ENCODE measurements around the gene RTP3.

Gene RTP3

DNA sequence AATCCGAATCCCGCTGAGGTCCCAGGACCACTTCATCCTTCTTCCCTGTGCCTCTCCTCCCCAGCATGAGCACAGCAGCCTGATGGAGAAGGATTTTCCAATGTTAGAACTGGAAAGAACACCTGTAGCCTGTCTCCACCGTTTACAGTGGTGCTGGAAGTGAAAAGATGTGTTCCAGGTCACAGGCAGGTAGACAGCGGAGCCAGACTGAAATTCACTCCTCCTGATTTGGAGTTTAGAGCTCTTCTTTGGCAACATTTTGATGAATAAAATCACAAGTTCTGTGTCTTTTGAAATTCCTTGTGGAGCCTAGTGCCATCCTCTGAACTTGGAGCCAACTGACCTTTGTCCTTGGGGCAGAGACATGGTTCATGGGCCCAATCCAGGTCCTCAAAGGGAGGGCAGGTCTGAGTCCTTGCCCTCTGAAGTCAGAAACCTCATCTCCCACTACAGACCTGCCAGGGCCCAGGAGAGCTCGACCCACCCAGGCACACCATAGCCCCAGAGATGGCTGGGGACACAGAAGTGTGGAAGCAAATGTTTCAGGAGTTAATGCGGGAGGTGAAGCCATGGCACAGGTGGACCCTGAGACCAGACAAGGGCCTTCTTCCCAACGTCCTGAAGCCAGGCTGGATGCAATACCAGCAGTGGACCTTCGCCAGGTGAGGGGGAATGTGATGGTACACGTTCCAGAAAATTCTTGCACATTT is at the start of gene RTP3:
RTP3 (plus strand) TSS at position 421 of the 710 bp plus-strand sequence; CDS start at position 508, 87 bp downstream.
- Histone ChIP-seq H3K36me3 (ENCODE audit: control insufficient read depth, insufficient read depth, low read length) (no peaks in the 10 kb centered on the region), H3K27me3 (replicated peaks; ENCODE audit: control insufficient read depth, insufficient read depth, low read length) (no peaks in the 10 kb centered on the region), H3K4me3 (replicated peaks; ENCODE audit: low read depth, low read length) (no peak within 1 kb of the TSS)
- no peak for DNase-seq (ENCODE audit: extremely low read depth, insufficient read length)
- TF ChIP-seq, protein P1, sequence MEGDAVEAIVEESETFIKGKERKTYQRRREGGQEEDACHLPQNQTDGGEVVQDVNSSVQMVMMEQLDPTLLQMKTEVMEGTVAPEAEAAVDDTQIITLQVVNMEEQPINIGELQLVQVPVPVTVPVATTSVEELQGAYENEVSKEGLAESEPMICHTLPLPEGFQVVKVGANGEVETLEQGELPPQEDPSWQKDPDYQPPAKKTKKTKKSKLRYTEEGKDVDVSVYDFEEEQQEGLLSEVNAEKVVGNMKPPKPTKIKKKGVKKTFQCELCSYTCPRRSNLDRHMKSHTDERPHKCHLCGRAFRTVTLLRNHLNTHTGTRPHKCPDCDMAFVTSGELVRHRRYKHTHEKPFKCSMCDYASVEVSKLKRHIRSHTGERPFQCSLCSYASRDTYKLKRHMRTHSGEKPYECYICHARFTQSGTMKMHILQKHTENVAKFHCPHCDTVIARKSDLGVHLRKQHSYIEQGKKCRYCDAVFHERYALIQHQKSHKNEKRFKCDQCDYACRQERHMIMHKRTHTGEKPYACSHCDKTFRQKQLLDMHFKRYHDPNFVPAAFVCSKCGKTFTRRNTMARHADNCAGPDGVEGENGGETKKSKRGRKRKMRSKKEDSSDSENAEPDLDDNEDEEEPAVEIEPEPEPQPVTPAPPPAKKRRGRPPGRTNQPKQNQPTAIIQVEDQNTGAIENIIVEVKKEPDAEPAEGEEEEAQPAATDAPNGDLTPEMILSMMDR (IDR thresholded peaks at IDR 0.05; ENCODE audit: insufficient read depth, low read length, poor library complexity, severe bottlenecking): no peak

DNA sequence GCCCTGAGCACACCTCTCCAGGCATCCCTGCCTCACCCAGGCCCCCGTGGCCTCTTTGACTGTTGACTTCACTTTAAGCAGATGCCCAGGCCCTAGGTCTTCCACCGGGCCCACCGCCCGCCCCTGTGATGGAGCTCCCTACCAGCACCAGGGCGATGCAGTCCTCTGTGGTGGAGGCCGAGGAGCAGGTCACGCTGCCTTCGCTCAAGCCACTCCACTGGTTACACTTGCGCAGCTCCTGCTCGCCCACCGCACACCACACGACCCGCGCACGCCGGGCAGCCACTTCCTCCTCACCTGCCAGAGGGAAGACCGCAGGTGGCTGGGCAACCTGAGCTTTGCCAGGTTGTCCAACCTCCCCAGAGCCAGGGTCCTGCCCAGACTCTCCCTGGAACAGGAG is 49.1 kb upstream of the RTP3 start:
- H3K36me3 ChIP-seq (ENCODE audit: control insufficient read depth, insufficient read depth, low read length): no peaks in the 10 kb centered on the region
- no peak for DNase-seq (ENCODE audit: extremely low read depth, insufficient read length)
- H3K27me3 ChIP-seq (replicated peaks; ENCODE audit: control insufficient read depth, insufficient read depth, low read length): peaks cover 3% of the 10 kb centered on the region
- TF ChIP-seq, protein P1 (IDR thresholded peaks at IDR 0.05; ENCODE audit: insufficient read depth, low read length, poor library complexity, severe bottlenecking): no peak
- no peak overlapping the region for H3K4me3 ChIP-seq (replicated peaks; ENCODE audit: low read depth, low read length)

DNA sequence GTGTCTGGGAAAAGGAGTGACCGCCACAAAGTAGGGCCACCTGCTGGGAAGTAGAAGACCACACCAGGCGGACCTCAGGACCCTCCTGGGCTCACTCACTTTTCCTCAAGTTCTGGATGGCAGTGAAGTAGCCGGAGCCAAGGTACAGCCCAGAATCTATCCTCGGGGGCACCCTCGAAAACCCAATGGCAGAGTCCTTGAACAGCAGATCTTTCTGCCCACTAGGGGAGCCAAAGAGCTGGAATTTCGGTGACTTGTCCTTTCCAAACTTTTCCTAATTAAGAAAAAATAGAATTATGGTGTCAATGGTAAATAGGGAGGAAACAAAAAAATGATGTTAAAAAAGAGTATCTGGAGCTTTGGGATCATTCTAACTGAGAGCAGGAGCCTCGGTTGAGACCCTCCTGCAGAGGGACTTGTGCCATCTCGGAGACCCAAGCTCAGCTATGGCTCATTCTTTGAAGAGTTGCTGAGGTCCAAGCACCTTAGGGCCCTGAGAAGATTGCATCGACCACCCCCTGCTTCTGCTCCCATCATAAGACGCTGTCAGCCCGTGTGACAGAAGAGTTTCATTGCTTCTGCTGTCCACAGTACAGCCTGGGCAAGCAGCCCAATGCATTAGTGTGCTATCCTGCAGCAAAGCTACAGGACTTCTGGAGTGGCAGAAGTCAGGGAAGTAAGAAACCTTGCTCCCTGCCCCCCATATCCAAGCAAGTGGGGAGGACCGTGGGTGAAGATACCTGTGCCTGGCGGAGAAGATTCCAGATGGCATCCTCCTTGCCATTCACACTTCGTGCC is 47.8 kb upstream of the RTP3 start:
- DNase-seq (ENCODE audit: extremely low read depth, insufficient read length): no peak
- Histone ChIP-seq H3K4me3 (replicated peaks; ENCODE audit: low read depth, low read length) (no peak overlapping the region), H3K27me3 (replicated peaks; ENCODE audit: control insufficient read depth, insufficient read depth, low read length) (peaks cover 3% of the 10 kb centered on the region), H3K36me3 (ENCODE audit: control insufficient read depth, insufficient read depth, low read length) (no peaks in the 10 kb centered on the region)
- TF ChIP-seq, protein P1 (IDR thresholded peaks at IDR 0.05; ENCODE audit: insufficient read depth, low read length, poor library complexity, severe bottlenecking): peak; percentile 82

DNA sequence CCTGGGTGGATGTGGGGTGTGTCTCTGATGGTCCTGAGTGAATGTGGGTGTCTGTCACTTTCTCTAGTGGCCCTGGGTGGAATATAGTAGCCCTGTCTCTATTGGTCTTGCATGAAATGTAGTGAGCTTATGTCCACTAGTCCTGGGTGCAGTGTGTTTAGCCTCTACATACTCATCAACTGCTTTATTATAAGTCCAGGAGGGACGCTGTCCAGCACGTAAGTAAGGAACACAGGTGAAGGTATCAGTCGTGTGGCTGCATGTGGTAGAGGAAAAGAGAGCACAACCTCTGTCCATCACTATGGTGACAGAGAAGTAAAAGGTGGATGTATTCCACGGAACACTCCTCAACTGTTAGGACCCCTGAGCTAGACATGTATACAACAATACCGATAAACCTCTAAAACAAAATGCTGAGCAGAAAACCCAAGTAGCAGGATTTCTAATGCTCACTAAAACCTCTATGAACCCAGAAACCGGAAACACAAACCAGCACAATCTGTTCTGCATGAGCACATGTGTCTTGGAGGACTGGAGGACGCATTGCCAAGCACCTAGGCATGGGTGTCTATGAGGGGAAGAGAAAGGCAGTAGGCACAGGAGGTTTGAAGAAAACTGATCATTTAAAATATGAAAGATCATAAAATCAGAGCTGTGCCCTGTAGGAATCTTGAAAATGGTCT is 44.1 kb upstream of the RTP3 start:
- no peaks in the 10 kb centered on the region for H3K36me3 ChIP-seq (ENCODE audit: control insufficient read depth, insufficient read depth, low read length)
- H3K27me3 ChIP-seq (replicated peaks; ENCODE audit: control insufficient read depth, insufficient read depth, low read length): peaks cover 1% of the 10 kb centered on the region
- DNase-seq (ENCODE audit: extremely low read depth, insufficient read length): no peak
- TF ChIP-seq, protein P1 (IDR thresholded peaks at IDR 0.05; ENCODE audit: insufficient read depth, low read length, poor library complexity, severe bottlenecking): no peak
- no peak overlapping the region for H3K4me3 ChIP-seq (replicated peaks; ENCODE audit: low read depth, low read length)

DNA sequence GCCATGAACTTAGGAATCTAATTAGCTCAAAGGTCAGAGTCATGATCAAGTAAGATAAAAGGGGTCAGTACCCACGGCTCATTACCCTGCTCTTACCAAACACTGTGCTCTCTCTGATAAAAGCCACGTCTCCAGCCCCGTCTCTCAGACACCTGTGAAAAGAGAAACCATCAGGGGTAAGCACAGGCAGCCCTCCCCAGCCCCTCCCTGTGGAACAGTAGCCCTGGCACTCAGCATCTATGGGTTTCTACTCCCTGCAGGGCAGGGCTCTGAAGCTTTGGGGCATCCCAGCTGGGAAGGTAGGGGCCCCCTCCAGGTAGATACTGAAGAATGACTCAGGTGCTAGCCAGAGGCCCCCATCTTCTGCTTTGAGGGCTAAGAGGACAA is 43.6 kb upstream of the RTP3 start:
- Histone ChIP-seq H3K27me3 (replicated peaks; ENCODE audit: control insufficient read depth, insufficient read depth, low read length) (peaks cover 1% of the 10 kb centered on the region), H3K36me3 (ENCODE audit: control insufficient read depth, insufficient read depth, low read length) (no peaks in the 10 kb centered on the region), H3K4me3 (replicated peaks; ENCODE audit: low read depth, low read length) (no peak overlapping the region)
- no peak for DNase-seq (ENCODE audit: extremely low read depth, insufficient read length)
- TF ChIP-seq, protein P1 (IDR thresholded peaks at IDR 0.05; ENCODE audit: insufficient read depth, low read length, poor library complexity, severe bottlenecking): no peak
